Esophagus squamous epithelium (tissue), 5 donors: ENCODE measurements around the gene KRT78. TPM values are rescaled to one million over a fixed set of nuclear protein-coding genes. Genes with fewer than 3 reads are reported as not detected.
A peak's percentile ranks its signal among the peaks of the same experiment; 100 is the strongest.
"Not testable (repeated sequence)": the region's sequence is repeated elsewhere in the genome, so short reads cannot be mapped to it uniquely, and the experiment has no call there.

Experiments used
- DNase-seq: peaks from one replicate; lab custom pipeline; 2025; lab: John Stamatoyannopoulos, UW
- H3K27ac ChIP-seq, 4 donors: fragments of 200-600 bp; sonication (generic); one replicate each; pipeline ENCODE4 v1.5.1; 2016 to 2019; ENCODE audit warnings: mild to moderate bottlenecking in 1 of 4
- H3K27me3 ChIP-seq, 4 donors: fragments of 200-600 bp; sonication (generic); 1 replicate in 3 of 4; 2 replicates in 1 of 4; pipeline versions ENCODE4 v1.5.1 to v1.6.0; 2017 to 2021; ENCODE audit warnings: antibody characterized with exemption in 1 of 4
- H3K36me3 ChIP-seq, 3 donors: fragments of 200-600 bp; sonication (generic); one replicate each; pipeline ENCODE4 v1.5.1; 2016 to 2019
- H3K4me1 ChIP-seq, 3 donors: fragments of 200-600 bp; sonication (generic); one replicate each; pipeline ENCODE4 v1.5.1; 2017 to 2019
- H3K4me3 ChIP-seq, 4 donors: fragments of 200-600 bp; sonication (generic); 1 replicate in 3 of 4; 2 replicates in 1 of 4; pipeline ENCODE4 v1.5.1; 2016 to 2019; ENCODE audit warnings: mild to moderate bottlenecking in 2 of 4, moderate library complexity in 1 of 4
- H3K9me3 ChIP-seq, 3 donors: fragments of 200-600 bp; sonication (generic); one replicate each; pipeline ENCODE4 v1.5.1; 2016 to 2019
- CTCF ChIP-seq, 6 experiments: fragments of 450-650 bp in 4 of 6; fragments of 200-600 bp in 2 of 6; sonication (generic) in 2 of 6; IDR thresholded peaks; one replicate each; pipeline ENCODE4 v1.5.1; 2016 to 2019; ENCODE audit warnings: antibody characterized with exemption in 6 of 6, mild to moderate bottlenecking in 4 of 6, moderate library complexity in 4 of 6
- POLR2A ChIP-seq, 4 donors: fragments of 450-650 bp; IDR thresholded peaks; one replicate each; pipeline ENCODE4 v1.6.1; 2017; ENCODE audit warnings: antibody characterized with exemption in 4 of 4, mild to moderate bottlenecking in 4 of 4, moderate library complexity in 3 of 4
- WGBS, 2 donors: methylation state at CpG; one replicate each; pipeline ENCODE4 v1.1.5; 2018; 5-methylcytosine and 5-hydroxymethylcytosine counted together
- intact Hi-C: fragments of 100-400 bp; cut with DNase I; formaldehyde crosslinking; loops from one replicate; pipeline ENCODE4 v1.15.0; 2022
- total RNA-seq, 4 donors: library from RNA; depleted of rRNA; stranded (reverse); fragments of >200 nt; gene quantifications; one replicate each; pipeline ENCODE4 v1.1.0, GENCODE V29; 2016
- donor health status: DM: yes; HTN: yes; CAD: no.

Gene KRT78
- total RNA-seq, 4 donors from 2014 or later: 194 to 481 (median 307) TPM

GRCh38 chr12:52857500-52857899 is 8.7 kb upstream of the KRT78 start:
- Histone ChIP-seq H3K4me3 (no peak overlapping the region), H3K27ac (peak overlapping the region in 3 of 4 donors; percentile 54 to 99 (median 89)), H3K4me1 (peaks cover 17 to 64% (median 25%) of the 10 kb centered on the region in 3 donors), H3K27me3 (no peaks in the 10 kb centered on the region), H3K9me3 (no peaks in the 10 kb centered on the region), H3K36me3 (no peaks in the 10 kb centered on the region)
- 39 to 59% methylated on average over 3 of the region's 3 CpGs for WGBS, 2 donors
- no peak for TF ChIP-seq CTCF (IDR thresholded peaks at IDR 0.05)
- TF ChIP-seq POLR2A (IDR thresholded peaks at IDR 0.05): no peak
- no peak for DNase-seq
- intact Hi-C loops: no loop called here

- no peak for DNase-seq
- Histone ChIP-seq H3K36me3 (no peaks in the 10 kb centered on the region), H3K27ac (peak overlapping the region in 2 of 4 donors; percentile 89 to 99), H3K27me3 (no peaks in the 10 kb centered on the region), H3K4me3 (no peak overlapping the region), H3K9me3 (no peaks in the 10 kb centered on the region), H3K4me1 (peaks cover 17 to 63% (median 24%) of the 10 kb centered on the region in 3 donors)
- intact Hi-C loops: no loop called here
- 88 to 90% methylated on average over 3 of the region's 3 CpGs for WGBS, 2 donors
- TF ChIP-seq CTCF (IDR thresholded peaks at IDR 0.05) (no peak), POLR2A (IDR thresholded peaks at IDR 0.05) (no peak)
Measured at GRCh38 chr12:52856787-52857186, 8.0 kb upstream of the KRT78 start.

- intact Hi-C loops, H3K27ac ChIP-seq, H3K27me3 ChIP-seq, H3K9me3 ChIP-seq, DNase-seq, H3K36me3 ChIP-seq, H3K4me3 ChIP-seq: not testable (repeated sequence)
- WGBS, 2 donors: 84 to 97% methylated on average over 2 of the region's 2 CpGs
- H3K4me1 ChIP-seq: peaks cover 17 to 56% (median 22%) of the 10 kb centered on the region in 3 donors
Measured at GRCh38 chr12:52856077-52856476, 7.3 kb upstream of the KRT78 start.

GRCh38 chr12:52851787-52852186 is 3.0 kb upstream of the KRT78 start:
- TF ChIP-seq CTCF (IDR thresholded peaks at IDR 0.05) (no peak), POLR2A (IDR thresholded peaks at IDR 0.05) (no peak)
- intact Hi-C loops: no loop called here
- peaks cover 3 to 40% (median 7%) of the 10 kb centered on the region in 3 donors for H3K4me1 ChIP-seq
- no peak overlapping the region for H3K4me3 ChIP-seq
- H3K27ac ChIP-seq: peak overlapping the region in 1 of 4 donors; percentile 49
- peaks cover 0 to 5% (median 0%) of the 10 kb centered on the region in 4 donors for H3K27me3 ChIP-seq
- no peaks in the 10 kb centered on the region for H3K9me3 ChIP-seq
- DNase-seq: no peak
- no peaks in the 10 kb centered on the region for H3K36me3 ChIP-seq

GRCh38 chr12:52850681-52851080 is 1.9 kb upstream of the KRT78 start:
- TF ChIP-seq CTCF (IDR thresholded peaks at IDR 0.05) (no peak), POLR2A (IDR thresholded peaks at IDR 0.05) (no peak)
- no peaks in the 10 kb centered on the region for H3K36me3 ChIP-seq
- 73% methylated on average over 4 of the region's 5 CpGs; no CpG with 5 or more reads in 1 of the 2 donors for WGBS, 2 donors
- intact Hi-C loops: no loop called here
- no peaks in the 10 kb centered on the region for H3K9me3 ChIP-seq
- peak overlapping the region in 3 of 4 donors; percentile 7 to 83 (median 45) for H3K27ac ChIP-seq
- peaks cover 0 to 5% (median 0%) of the 10 kb centered on the region in 4 donors for H3K27me3 ChIP-seq
- peaks cover 3 to 47% (median 7%) of the 10 kb centered on the region in 3 donors for H3K4me1 ChIP-seq
- H3K4me3 ChIP-seq: no peak overlapping the region
- no peak for DNase-seq

DNA sequence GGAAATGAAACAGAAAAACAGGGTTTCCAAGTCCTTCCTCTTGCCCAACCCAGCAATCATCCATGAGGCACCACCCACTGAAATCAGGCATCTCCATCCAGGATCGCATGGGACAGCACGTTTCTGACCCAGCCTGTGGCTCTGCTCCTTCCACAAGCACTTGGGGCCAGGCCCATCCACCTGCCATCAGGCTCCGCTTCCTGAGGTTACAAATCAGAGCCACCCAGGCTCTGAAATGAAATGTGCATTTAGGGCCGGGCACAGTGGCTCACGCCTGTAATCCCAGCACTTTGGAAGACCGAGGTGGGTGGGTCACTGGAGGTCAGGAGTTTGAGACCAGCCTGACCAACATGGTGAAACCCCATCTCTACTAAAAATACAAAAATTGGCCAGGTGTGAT is 717 bp upstream of the KRT78 start:
- DNase-seq: no peak
- intact Hi-C loops: no loop called here
- Histone ChIP-seq H3K9me3 (no peaks in the 10 kb centered on the region), H3K27me3 (peaks cover 0 to 5% (median 0%) of the 10 kb centered on the region in 4 donors), H3K27ac (peak overlapping the region in 3 of 4 donors; percentile 72 to 83 (median 74)), H3K4me1 (peaks cover 3 to 47% (median 7%) of the 10 kb centered on the region in 3 donors), H3K36me3 (no peaks in the 10 kb centered on the region), H3K4me3 (no peak overlapping the region)
- TF ChIP-seq CTCF (IDR thresholded peaks at IDR 0.05): no peak
- TF ChIP-seq POLR2A (IDR thresholded peaks at IDR 0.05): no peak
- WGBS, 2 donors: 58 to 60% methylated on average over 2 to 3 of the region's 6 CpGs
